Hepatocyte (in vitro differentiated cells): ENCODE measurements around the gene MID1. TPM values are rescaled to one million over a fixed set of nuclear protein-coding genes. Genes with fewer than 3 reads are reported as not detected.

Experiments
- DNase-seq: peaks from one replicate; pipeline ENCODE4 v3.0.0-alpha.2; 2016; ENCODE audit warnings: low spot score
- H2AFZ ChIP-seq: fragments of 200-600 bp; sonication (generic); 2 replicates; pipeline ENCODE4 v1.6.0; 2016; ENCODE audit warnings: antibody characterized with exemption, mild to moderate bottlenecking
- H3K27ac ChIP-seq: fragments of 200-600 bp; sonication (generic); 2 replicates; pipeline ENCODE4 v1.5.1; 2016; ENCODE audit warnings: mild to moderate bottlenecking
- H3K27me3 ChIP-seq: fragments of 200-600 bp; sonication (generic); 2 replicates; pipeline ENCODE4 v1.6.1; 2016
- H3K36me3 ChIP-seq: fragments of 200-600 bp; sonication (generic); replicated peaks from 2 replicates; pipeline ENCODE4 v1.5.1; 2016; ENCODE audit warnings: low read depth; ENCODE audit not compliant: insufficient read depth
- H3K4me1 ChIP-seq: fragments of 200-600 bp; sonication (generic); 2 replicates; pipeline ENCODE4 v1.5.1; 2016; ENCODE audit warnings: mild to moderate bottlenecking, moderate library complexity; ENCODE audit not compliant: insufficient read depth
- H3K4me2 ChIP-seq: fragments of 200-600 bp; sonication (generic); 2 replicates; pipeline ENCODE4 v1.6.0; 2016
- H3K4me3 ChIP-seq: fragments of 200-600 bp; sonication (generic); 2 replicates; pipeline ENCODE4 v1.5.1; 2016; ENCODE audit warnings: mild to moderate bottlenecking
- H3K79me2 ChIP-seq: fragments of 200-600 bp; sonication (generic); 2 replicates; pipeline ENCODE4 v1.6.0; 2017; ENCODE audit warnings: mild to moderate bottlenecking
- H3K9me2 ChIP-seq: fragments of 200-600 bp; sonication (generic); replicated peaks from 2 replicates; pipeline ENCODE4 v1.6.0; 2017; ENCODE audit warnings: mild to moderate bottlenecking; ENCODE audit not compliant: insufficient read depth
- H3K9me3 ChIP-seq: fragments of 200-600 bp; sonication (generic); 2 replicates; pipeline ENCODE4 v1.5.1; 2016; ENCODE audit warnings: low read depth, mild to moderate bottlenecking
- H4K20me1 ChIP-seq: fragments of 200-600 bp; sonication (generic); 2 replicates; pipeline ENCODE4 v1.6.0; 2016; ENCODE audit warnings: mild to moderate bottlenecking; ENCODE audit not compliant: insufficient read depth, poor library complexity, severe bottlenecking
- CTCF ChIP-seq: fragments of 200-600 bp; sonication (generic); IDR thresholded peaks from 2 replicates; pipeline ENCODE4 v1.5.1; 2016; ENCODE audit warnings: antibody characterized with exemption, mild to moderate bottlenecking; ENCODE audit not compliant: poor library complexity
- EZH2 ChIP-seq: fragments of 200-600 bp; sonication (generic); IDR thresholded peaks from 2 replicates; pipeline ENCODE4 v1.6.1; 2016; ENCODE audit warnings: antibody characterized with exemption, mild to moderate bottlenecking, borderline replicate concordance
- EZH2phosphoT487 ChIP-seq: fragments of 200-600 bp; sonication (generic); IDR thresholded peaks from one replicate; pipeline ENCODE4 v1.6.1; 2018; ENCODE audit warnings: antibody characterized with exemption, mild to moderate bottlenecking, low read depth, moderate library complexity; ENCODE audit not compliant: unreplicated experiment, severe bottlenecking
- WGBS: methylation state at CpG from one replicate; pipeline ENCODE4 v1.1.6; 2016; ENCODE audit warnings: low lambda C conversion rate; ENCODE audit errors: missing lambda C conversion rate; 5-methylcytosine and 5-hydroxymethylcytosine counted together
- polyA plus RNA-seq: library from polyadenylated mRNA; unstranded; fragments of >200 nt; fragmentation: Nextera tagmentation; extraction: Ambion mirVana; gene quantifications from 2 replicates; pipeline ENCODE4 v1.2.1, GENCODE V29; 2016
- total RNA-seq: library from RNA; depleted of rRNA; stranded (reverse); fragments of >200 nt; gene quantifications from 2 replicates; pipeline ENCODE4 v1.2.3, GENCODE V29; 2014

Gene MID1
- total and polyA plus RNA-seq, 2 experiments from 2014 or later, result 21.1 to 21.3 TPM

GRCh38 chrX:10566716-10567097 is 53.7 kb downstream of the MID1 start:
- Histone ChIP-seq H3K27ac (no peak overlapping the region), H2AFZ (no peak overlapping the region), H3K9me3 (no peaks in the 10 kb centered on the region), H3K4me3 (no peak overlapping the region), H3K9me2 (no peaks in the 10 kb centered on the region), H3K36me3 (no peaks in the 10 kb centered on the region), H3K27me3 (no peaks in the 10 kb centered on the region), H4K20me1 (no peaks in the 10 kb centered on the region), H3K79me2 (peaks cover 23% of the 10 kb centered on the region), H3K4me1 (no peaks in the 10 kb centered on the region), H3K4me2 (no peak overlapping the region)
- TF ChIP-seq CTCF, result no peak
- TF ChIP-seq EZH2, result no peak
- TF ChIP-seq EZH2phosphoT487, result no peak
- DNase-seq, result no peak
- 98% methylated on average over 11 of the region's 11 CpGs for WGBS

DNA sequence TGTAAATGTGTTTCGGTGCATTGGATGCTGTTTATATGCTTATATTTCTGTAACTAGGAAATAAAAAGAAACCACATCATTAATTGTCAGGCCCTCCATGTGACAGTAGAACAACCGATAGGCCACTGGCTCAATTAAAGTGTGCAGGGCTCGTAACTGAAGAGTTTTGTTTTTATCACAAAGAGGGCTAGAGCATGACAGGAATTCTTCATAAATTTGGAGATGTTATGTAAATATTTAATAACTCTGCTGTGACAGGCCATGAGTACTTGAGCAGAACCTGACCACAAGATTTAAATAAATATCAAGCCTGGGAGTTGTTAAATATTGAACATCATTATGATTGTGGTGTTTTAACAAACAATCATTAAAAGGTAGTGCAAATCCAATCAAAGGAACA is 55.9 kb downstream of the MID1 start:
- WGBS, result 74% methylated on average over 3 of the region's 3 CpGs
- Histone ChIP-seq H3K4me2 (no peak overlapping the region), H3K27me3 (no peaks in the 10 kb centered on the region), H3K27ac (no peak overlapping the region), H3K79me2 (peaks cover 19% of the 10 kb centered on the region), H3K9me3 (no peaks in the 10 kb centered on the region), H3K4me3 (no peak overlapping the region), H3K36me3 (no peaks in the 10 kb centered on the region), H3K4me1 (no peaks in the 10 kb centered on the region), H4K20me1 (no peaks in the 10 kb centered on the region), H2AFZ (no peak overlapping the region), H3K9me2 (no peaks in the 10 kb centered on the region)
- DNase-seq, result no peak
- TF ChIP-seq EZH2phosphoT487, result no peak
- no peak for TF ChIP-seq CTCF
- TF ChIP-seq EZH2, result no peak

- 61% methylated on average over 4 of the region's 4 CpGs for WGBS
- H3K4me2 ChIP-seq, result no peak overlapping the region
- H3K36me3 ChIP-seq, result no peaks in the 10 kb centered on the region
- no peak for DNase-seq
- no peaks in the 10 kb centered on the region for H4K20me1 ChIP-seq
- H3K9me2 ChIP-seq, result no peaks in the 10 kb centered on the region
- no peak overlapping the region for H3K4me3 ChIP-seq
- H3K79me2 ChIP-seq, result peaks cover 38% of the 10 kb centered on the region
- no peaks in the 10 kb centered on the region for H3K4me1 ChIP-seq
- no peak overlapping the region for H3K27ac ChIP-seq
- TF ChIP-seq EZH2, result no peak
- TF ChIP-seq EZH2phosphoT487, result no peak
- no peak for TF ChIP-seq CTCF
- H3K9me3 ChIP-seq, result no peaks in the 10 kb centered on the region
- H3K27me3 ChIP-seq, result no peaks in the 10 kb centered on the region
- no peak overlapping the region for H2AFZ ChIP-seq
Observed at GRCh38 chrX:10557166-10557565, 63.2 kb downstream of the MID1 start.

- Histone ChIP-seq H3K4me1 (no peaks in the 10 kb centered on the region), H3K9me2 (no peaks in the 10 kb centered on the region), H3K36me3 (no peaks in the 10 kb centered on the region), H3K79me2 (peaks cover 32% of the 10 kb centered on the region), H3K9me3 (no peaks in the 10 kb centered on the region), H4K20me1 (no peaks in the 10 kb centered on the region), H3K27me3 (no peaks in the 10 kb centered on the region), H3K4me2 (no peak overlapping the region), H2AFZ (no peak overlapping the region), H3K27ac (no peak overlapping the region), H3K4me3 (no peak overlapping the region)
- WGBS, result 72% methylated on average over 5 of the region's 5 CpGs
- DNase-seq, result no peak
- TF ChIP-seq EZH2phosphoT487 (no peak), CTCF (no peak), EZH2 (no peak)
Observed at GRCh38 chrX:10556405-10556804, 64.0 kb downstream of the MID1 start.
